ENCODE results near the gene SHISAL2B.
"Not testable (repeated sequence)": the region's sequence is repeated elsewhere in the genome, so short reads cannot be mapped to it uniquely, and the experiment has no call there.

DNA sequence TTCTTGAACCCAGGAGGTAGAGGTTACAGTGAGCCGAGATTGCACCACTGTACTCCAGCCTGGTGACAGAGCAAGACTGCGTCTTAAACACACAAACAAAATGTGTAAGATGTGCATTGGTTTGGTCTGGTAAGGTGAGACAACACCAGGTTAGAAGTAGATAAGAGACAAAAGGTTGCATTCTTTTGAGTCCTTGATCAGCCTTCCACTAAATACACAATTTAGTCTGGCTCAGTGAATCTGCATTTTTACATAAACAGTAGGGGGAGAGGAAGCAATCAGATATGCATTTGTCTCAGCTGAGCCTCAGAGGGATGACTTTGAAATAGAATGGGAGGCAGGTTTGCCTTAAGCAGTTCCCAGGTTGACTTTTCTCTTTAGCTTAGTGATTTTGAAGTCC lies 15.8 kb downstream of the SHISAL2B start:
- TF ChIP-seq, protein P1, sequence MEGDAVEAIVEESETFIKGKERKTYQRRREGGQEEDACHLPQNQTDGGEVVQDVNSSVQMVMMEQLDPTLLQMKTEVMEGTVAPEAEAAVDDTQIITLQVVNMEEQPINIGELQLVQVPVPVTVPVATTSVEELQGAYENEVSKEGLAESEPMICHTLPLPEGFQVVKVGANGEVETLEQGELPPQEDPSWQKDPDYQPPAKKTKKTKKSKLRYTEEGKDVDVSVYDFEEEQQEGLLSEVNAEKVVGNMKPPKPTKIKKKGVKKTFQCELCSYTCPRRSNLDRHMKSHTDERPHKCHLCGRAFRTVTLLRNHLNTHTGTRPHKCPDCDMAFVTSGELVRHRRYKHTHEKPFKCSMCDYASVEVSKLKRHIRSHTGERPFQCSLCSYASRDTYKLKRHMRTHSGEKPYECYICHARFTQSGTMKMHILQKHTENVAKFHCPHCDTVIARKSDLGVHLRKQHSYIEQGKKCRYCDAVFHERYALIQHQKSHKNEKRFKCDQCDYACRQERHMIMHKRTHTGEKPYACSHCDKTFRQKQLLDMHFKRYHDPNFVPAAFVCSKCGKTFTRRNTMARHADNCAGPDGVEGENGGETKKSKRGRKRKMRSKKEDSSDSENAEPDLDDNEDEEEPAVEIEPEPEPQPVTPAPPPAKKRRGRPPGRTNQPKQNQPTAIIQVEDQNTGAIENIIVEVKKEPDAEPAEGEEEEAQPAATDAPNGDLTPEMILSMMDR (conservative IDR thresholded peaks at IDR 0.05) = not testable (repeated sequence)
- TF ChIP-seq ZFX (IDR thresholded peaks at IDR 0.05) = not testable (repeated sequence)

All from C4-2B (cell line).